ENCODE measurements around the gene EPB41L4B. TPM values are rescaled to one million over a fixed set of nuclear protein-coding genes. Genes with fewer than 3 reads are reported as not detected.

Gene EPB41L4B
- total RNA-seq, 1 experiment from 2014 or later, result 8.1 TPM

GRCh38 chr9:109251080-109251775 lies 69.6 kb downstream of the EPB41L4B start:
- intact Hi-C loops (cut with micrococcal nuclease), result no loop called here
- DNase-seq (ENCODE audit: low read depth, low spot score) (no peak), ATAC-seq (peak; percentile 69)
- no peak overlapping the region for H3K27ac ChIP-seq (ENCODE audit: low read depth, low read length)
- ChIA-PET RAD21 (ENCODE audit: low non-redundant PET in 1 of 2, low total read pairs in 2 of 2, uncharacterized antibody in 2 of 2, unreplicated experiment in 2 of 2) (no interaction called here), POLR2A (no interaction called here), CTCF (no interaction called here)
- H2AFZ ChIP-seq (ENCODE audit: low read depth, low read length, poor library complexity, severe bottlenecking), result no peak overlapping the region
- TF ChIP-seq CEBPB (IDR thresholded peaks at IDR 0.05; ENCODE audit: low read depth), result no peak
- TF ChIP-seq, protein P1, sequence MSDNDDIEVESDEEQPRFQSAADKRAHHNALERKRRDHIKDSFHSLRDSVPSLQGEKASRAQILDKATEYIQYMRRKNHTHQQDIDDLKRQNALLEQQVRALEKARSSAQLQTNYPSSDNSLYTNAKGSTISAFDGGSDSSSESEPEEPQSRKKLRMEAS (IDR thresholded peaks at IDR 0.05), result 0 out of 2 replicates have a peak, but pooled peaks have one; percentile 5
- TF ChIP-seq EGR1 (IDR thresholded peaks at IDR 0.05; ENCODE audit: low read depth), result no peak
- no peak for TF ChIP-seq SIN3A (IDR thresholded peaks at IDR 0.05; ENCODE audit: low read depth)
- TF ChIP-seq POLR2A (IDR thresholded peaks at IDR 0.05; ENCODE audit: borderline replicate concordance, extremely low read depth, insufficient read depth, insufficient read length), result no peak
- no peak for TF ChIP-seq CTCF (IDR thresholded peaks at IDR 0.05 in 2 of 3, conservative IDR thresholded peaks at IDR 0.05 in 1 of 3; ENCODE audit: borderline replicate concordance in 1 of 3, insufficient read depth in 1 of 3, low read depth in 2 of 3, low read length in 2 of 3)
- no peak for TF ChIP-seq SP1 (IDR thresholded peaks at IDR 0.05; ENCODE audit: low read depth)
- TF ChIP-seq JUND (IDR thresholded peaks at IDR 0.05), result 0 out of 2 replicates have a peak, but pooled peaks have one; percentile 31
- H3K27me3 ChIP-seq (ENCODE audit: insufficient read depth, low read length), result no peaks in the 10 kb centered on the region
- no peaks in the 10 kb centered on the region for H4K20me1 ChIP-seq (ENCODE audit: insufficient read depth)
- H3K36me3 ChIP-seq (ENCODE audit: control insufficient read depth in 1 of 2, insufficient read depth in 2 of 2, low read length in 2 of 2), result no peaks in the 10 kb centered on the region; a peak in 1 of 4 replicates
- BruUV-seq (replicated peaks), result no TSS peak
- H3K9me3 ChIP-seq (ENCODE audit: control insufficient read depth in 1 of 2, insufficient read depth in 1 of 2, low read depth in 1 of 2, low read length in 2 of 2), result no peaks in the 10 kb centered on the region
- H3K4me1 ChIP-seq (ENCODE audit: control insufficient read depth in 1 of 2, insufficient read depth in 2 of 2, low read length in 2 of 2), result peaks cover 19 to 56% of the 10 kb centered on the region in 2 experiments
- no peaks in the 10 kb centered on the region for H3K79me2 ChIP-seq (ENCODE audit: insufficient read depth, low read length)
- H3K9me2 ChIP-seq (ENCODE audit: insufficient read depth), result no peaks in the 10 kb centered on the region
- no peak overlapping the region for H3K4me3 ChIP-seq (replicated peaks in 1 of 2; ENCODE audit: low read depth in 1 of 2, low read length in 2 of 2)
- H3K9ac ChIP-seq (ENCODE audit: low read length), result peak overlapping the region; percentile 22; the same call in 1 of the 2 replicates
- H3K4me2 ChIP-seq (ENCODE audit: low read length), result peak overlapping the region; percentile 55

GRCh38 chr9:109250771-109251079 lies 70.1 kb downstream of the EPB41L4B start:
- no peaks in the 10 kb centered on the region; a peak in 1 of 4 replicates for H3K36me3 ChIP-seq (ENCODE audit: control insufficient read depth in 1 of 2, insufficient read depth in 2 of 2, low read length in 2 of 2)
- H3K9ac ChIP-seq (ENCODE audit: low read length), result 0 out of 2 replicates have a peak overlapping the region, but pooled peaks have one; percentile 22
- H4K20me1 ChIP-seq (ENCODE audit: insufficient read depth), result no peaks in the 10 kb centered on the region
- intact Hi-C loops (cut with micrococcal nuclease), result no loop called here
- no peaks in the 10 kb centered on the region for H3K9me2 ChIP-seq (ENCODE audit: insufficient read depth)
- H3K9me3 ChIP-seq (ENCODE audit: control insufficient read depth in 1 of 2, insufficient read depth in 1 of 2, low read depth in 1 of 2, low read length in 2 of 2), result no peaks in the 10 kb centered on the region
- H3K27me3 ChIP-seq (ENCODE audit: insufficient read depth, low read length), result no peaks in the 10 kb centered on the region
- no peak for ATAC-seq
- no peak overlapping the region for H3K4me3 ChIP-seq (replicated peaks in 1 of 2; ENCODE audit: low read depth in 1 of 2, low read length in 2 of 2)
- ChIA-PET RAD21 (ENCODE audit: low non-redundant PET in 1 of 2, low total read pairs in 2 of 2, uncharacterized antibody in 2 of 2, unreplicated experiment in 2 of 2) (no interaction called here), CTCF (no interaction called here), POLR2A (no interaction called here)
- no peak for DNase-seq (ENCODE audit: low read depth, low spot score)
- H3K79me2 ChIP-seq (ENCODE audit: insufficient read depth, low read length), result no peaks in the 10 kb centered on the region
- BruUV-seq (replicated peaks), result no TSS peak
- no peak overlapping the region for H3K27ac ChIP-seq (ENCODE audit: low read depth, low read length)
- peak overlapping the region; percentile 55; the same call in 1 of the 2 replicates for H3K4me2 ChIP-seq (ENCODE audit: low read length)
- H2AFZ ChIP-seq (ENCODE audit: low read depth, low read length, poor library complexity, severe bottlenecking), result no peak overlapping the region
- peaks cover 19 to 52% of the 10 kb centered on the region in 2 experiments for H3K4me1 ChIP-seq (ENCODE audit: control insufficient read depth in 1 of 2, insufficient read depth in 2 of 2, low read length in 2 of 2)
- TF ChIP-seq SRF (IDR thresholded peaks at IDR 0.05; ENCODE audit: low read depth) (no peak), ATF3 (IDR thresholded peaks at IDR 0.05) (no peak), FOSL1 (IDR thresholded peaks at IDR 0.05; ENCODE audit: low read depth) (no peak), CBX3 (IDR thresholded peaks at IDR 0.05; ENCODE audit: low read depth) (no peak), ZBTB33 (IDR thresholded peaks at IDR 0.05; ENCODE audit: extremely low read depth, insufficient replicate concordance, low read length) (no peak), YY1 (IDR thresholded peaks at IDR 0.05; ENCODE audit: extremely low read depth, insufficient replicate concordance, low read depth, low read length) (no peak), CEBPB (IDR thresholded peaks at IDR 0.05; ENCODE audit: low read depth) (no peak), RAD21 (IDR thresholded peaks at IDR 0.05; ENCODE audit: low read depth) (no peak), EGR1 (IDR thresholded peaks at IDR 0.05; ENCODE audit: low read depth) (no peak), EZH2phosphoT487 (IDR thresholded peaks at IDR 0.05; ENCODE audit: borderline replicate concordance) (no peak), POLR2AphosphoS5 (IDR thresholded peaks at IDR 0.05; ENCODE audit: low read depth, low read length) (no peak)
- TF ChIP-seq, protein P1 (IDR thresholded peaks at IDR 0.05), result no peak
